Measurements from ENCODE around the gene AICDA.

Gene AICDA

DNA sequence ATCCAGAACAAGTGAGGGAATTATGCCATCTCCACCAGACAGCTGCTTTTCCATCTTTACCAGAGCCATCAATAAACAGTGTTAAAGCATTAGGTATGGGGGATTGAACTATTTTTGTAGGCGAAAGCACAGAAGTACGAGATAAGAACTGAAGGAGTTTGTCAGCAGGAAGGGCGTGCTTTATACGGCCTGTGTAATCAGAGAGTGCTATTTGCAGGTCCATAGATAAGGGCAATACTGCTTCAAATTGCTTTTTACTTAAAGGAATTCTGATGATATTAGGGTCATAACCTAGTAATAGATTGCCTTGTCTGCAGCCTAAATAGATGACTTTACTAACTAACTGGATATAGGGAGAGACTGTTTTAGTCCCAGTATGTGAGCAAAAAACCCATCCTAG lies 51.6 kb downstream of the AICDA start:
- Histone ChIP-seq H3K4me3 (no peak overlapping the region), H3K27ac (no peak overlapping the region)

DNA sequence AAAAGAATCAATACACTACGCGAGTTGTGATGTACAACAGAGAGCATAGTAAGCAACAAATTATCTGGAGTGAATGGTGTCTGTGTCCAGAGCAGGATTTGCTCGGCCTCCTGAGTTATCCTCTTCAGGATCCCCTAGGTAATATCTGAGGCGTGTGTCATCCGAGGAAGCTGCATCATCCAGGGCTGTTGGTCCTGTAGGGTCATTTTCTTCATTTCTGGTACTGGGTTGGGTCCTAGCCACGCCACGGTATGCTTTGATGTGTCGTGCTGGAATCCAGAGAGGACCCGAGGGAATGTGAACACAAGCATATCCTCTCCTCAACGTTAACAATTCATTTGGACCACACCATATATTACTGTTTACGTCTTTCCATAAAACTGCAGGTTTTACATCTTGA lies 53.0 kb downstream of the AICDA start:
- no peak overlapping the region for H3K27ac ChIP-seq
- no peak overlapping the region for H3K4me3 ChIP-seq

DNA sequence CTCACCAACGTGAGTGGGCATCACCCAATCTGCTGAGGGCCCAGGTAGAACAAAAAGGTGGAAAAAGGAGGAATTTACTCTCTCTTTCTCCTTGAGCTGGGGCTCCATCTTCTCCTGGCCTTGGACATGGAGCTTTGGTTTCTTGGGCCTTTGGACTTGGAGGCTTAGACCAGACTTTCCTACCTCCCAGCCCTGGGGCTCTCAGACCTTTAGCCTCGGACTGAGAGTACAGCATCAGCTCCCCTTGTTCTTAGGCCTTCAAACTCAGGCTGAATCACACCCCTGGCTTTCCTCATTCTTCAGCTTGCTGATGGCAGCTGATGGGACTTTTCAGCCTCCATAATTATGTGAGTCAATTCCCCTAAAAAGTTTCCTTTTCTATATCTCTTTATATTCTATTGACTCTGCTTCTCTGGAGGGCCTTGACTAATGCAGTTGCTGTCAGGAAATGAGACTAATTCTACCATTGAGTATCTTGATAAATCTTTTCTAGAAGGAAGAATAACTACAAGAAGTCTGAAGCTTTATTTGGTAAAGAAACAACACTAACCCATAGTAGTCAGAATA lies 56.0 kb downstream of the AICDA start:
- Histone ChIP-seq H3K27ac (no peak overlapping the region), H3K4me3 (no peak overlapping the region)

DNA sequence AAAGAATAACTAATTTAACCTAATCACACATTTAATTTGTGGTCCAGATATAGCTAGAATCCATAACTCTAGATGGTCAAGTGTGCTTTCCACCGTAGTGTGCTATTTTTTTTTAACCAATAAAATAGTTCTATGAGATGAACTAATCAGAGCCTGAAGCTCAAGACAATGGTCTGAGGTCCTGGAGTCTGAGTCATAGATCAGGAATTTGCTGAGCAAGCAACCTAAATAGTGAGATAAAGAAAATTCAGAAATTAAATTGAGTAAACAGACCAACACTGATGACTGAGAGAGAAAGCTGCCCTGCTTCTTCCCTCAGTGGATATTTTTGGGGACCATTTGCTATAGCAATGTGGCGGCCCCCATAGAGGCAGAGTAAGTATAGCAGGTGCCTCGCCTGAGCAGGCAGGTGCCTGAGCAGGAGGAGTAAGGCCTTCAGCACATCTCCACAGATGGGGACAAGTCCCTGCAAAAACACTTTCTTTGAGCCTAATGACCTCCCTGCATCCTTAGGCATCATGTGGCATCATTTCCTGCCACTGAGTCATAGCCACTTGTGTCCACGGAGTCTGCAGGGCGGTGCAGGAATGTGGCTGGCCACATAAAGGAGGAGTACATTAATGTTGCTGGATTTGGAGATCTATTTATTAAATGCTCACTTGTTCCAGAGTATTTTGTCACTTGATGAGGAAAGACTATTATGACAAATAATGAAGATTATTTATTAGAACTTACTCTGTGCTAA lies 58.0 kb downstream of the AICDA start:
- H3K27ac ChIP-seq, result no peak overlapping the region

DNA sequence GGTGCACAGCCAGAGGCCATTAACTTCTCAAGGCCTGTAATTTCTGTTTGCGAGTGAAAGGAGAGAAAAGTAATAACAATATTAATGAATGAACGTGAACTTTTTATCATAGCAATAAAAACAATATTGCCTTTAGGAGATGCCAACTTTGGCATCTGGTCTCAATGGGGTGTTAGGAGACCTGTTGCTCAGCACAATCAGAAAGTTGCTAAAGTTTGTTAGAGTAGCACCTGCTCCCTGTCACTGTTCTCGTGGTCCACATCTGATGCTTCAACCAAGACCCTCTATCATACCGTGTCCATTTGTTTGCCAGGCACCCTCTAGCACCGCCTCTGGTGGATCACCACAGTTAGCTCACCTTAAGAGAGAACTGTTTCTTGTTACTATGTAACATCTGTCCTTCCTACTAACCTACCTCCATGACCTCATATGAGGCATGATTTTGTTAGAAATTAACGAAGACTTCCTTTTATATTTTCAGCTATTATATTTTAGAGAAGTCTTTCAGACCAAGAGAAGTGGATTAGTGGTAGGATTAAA lies 59.5 kb downstream of the AICDA start:
- Histone ChIP-seq H3K27ac (no peak overlapping the region), H3K4me3 (no peak overlapping the region)

More for the DNA sequence above, 58.0 kb downstream of the AICDA start:
- H3K4me3 ChIP-seq, result no peak overlapping the region
